ENCODE results near the gene EPHB3.

Gene EPHB3

DNA sequence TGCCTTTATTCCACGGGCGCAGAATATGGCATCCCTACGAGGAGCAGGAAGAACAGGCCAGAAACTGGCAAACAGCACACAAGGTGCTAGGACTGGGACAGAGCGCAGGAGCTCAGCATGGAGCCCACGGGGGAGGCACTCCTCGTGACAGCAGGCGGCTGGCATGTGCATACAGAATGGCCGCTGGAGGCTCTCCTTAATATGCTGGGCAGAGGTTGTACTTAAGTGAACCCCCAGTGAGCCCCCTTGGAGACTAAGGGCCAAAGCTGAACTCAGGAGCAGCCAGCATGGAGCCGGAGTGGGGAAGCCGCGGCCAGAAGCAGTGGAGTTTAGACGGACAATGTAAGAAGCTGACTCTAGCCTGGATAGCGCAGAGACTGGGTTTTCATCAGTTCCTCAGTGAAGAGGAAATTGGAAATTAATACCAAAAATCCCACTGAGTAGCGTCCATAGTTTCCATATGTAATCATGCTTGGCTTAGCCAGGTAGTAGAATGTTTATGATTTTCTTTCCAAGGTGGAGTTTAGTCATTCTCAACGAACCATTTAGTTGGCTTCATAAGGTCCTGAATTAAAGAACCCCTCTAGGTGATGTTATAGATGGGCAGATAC is 69.4 kb downstream of the EPHB3 start:
- no peak for DNase-seq

DNA sequence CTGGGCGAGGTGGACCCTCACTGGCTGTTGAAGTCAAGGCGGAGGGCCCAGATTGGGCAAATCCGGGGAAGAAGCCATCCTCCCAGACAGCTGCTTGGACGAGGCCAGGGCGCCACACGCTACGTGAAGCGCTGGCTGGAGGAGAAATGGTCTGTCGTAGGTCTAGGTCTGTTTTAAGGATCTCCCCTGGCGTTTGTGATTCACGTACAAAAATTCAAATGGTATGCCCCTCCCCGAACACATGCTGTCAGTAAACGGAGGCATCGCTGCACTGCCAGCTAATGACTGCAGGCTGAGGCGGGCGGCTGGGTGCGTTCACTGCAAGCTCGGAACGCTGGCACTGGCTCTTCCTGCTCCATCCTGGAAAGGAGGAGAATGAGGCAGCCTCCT is 69.9 kb downstream of the EPHB3 start:
- no peak for DNase-seq

All from NCI-H2227 treated with DMSO at 0.1 percent for 48 hours (cell line).